Stimulated activated CD8-positive, alpha-beta memory T cell treated with anti-CD3 and anti-CD28 coated beads, Interleukin-15, amount 100 ng/mL, for 48 hours (primary cell): ENCODE data around the gene SERPINB10.

ENCODE experiments used
- DNase-seq, 2 donors: peaks; one replicate each; pipeline ENCODE4 v3.0.0-alpha.2; 2020; ENCODE audit warnings: low read depth in 2 of 2

Gene SERPINB10

GRCh38 chr18:63980896-63981460, 73.2 kb downstream of the SERPINB10 start:
- no peak for DNase-seq

GRCh38 chr18:63981719-63982118, 74.0 kb downstream of the SERPINB10 start:
- no peak for DNase-seq

- no peak for DNase-seq
Measured at GRCh38 chr18:63982361-63982760, 74.6 kb downstream of the SERPINB10 start.
